B cell (primary cell): ENCODE measurements around the gene CACNA2D4. TPM values are rescaled to one million over a fixed set of nuclear protein-coding genes. Genes with fewer than 3 reads are reported as not detected.
A peak's percentile ranks its signal among the peaks of the same experiment; 100 is the strongest.

Experiments
- ATAC-seq: fragments of 200-7000 bp; cut with Tn5 transposase; one replicate; pipeline ENCODE4 v1.10.0; 2021; ENCODE audit warnings: low read depth, mild to moderate bottlenecking, moderate number of reproducible peaks, moderate library complexity
- CTCF ChIA-PET: fragments of 350-600 bp; sonication (Branson Sonifier 250); formaldehyde crosslinking; loops from one replicate; lab custom pipeline; 2021; ENCODE audit warnings: antibody characterized with exemption, inconsistent platforms; lab: Charles Lee
- POLR2A ChIA-PET: fragments of 350-600 bp; sonication (Branson Sonifier 250); formaldehyde crosslinking; loops from one replicate; lab custom pipeline; 2021; ENCODE audit warnings: antibody characterized with exemption; lab: Charles Lee
- DNase-seq: peaks from one replicate; pipeline ENCODE4 v3.0.0; 2013
- H2AFZ ChIP-seq: 2 replicates; pipeline ENCODE4 v1.6.1; 2012; ENCODE audit warnings: mild to moderate bottlenecking, low read depth, low read length; ENCODE audit not compliant: insufficient read depth, poor library complexity, severe bottlenecking
- H3K27ac ChIP-seq, 2 donors: 1 replicate in 1 of 2; 2 replicates in 1 of 2; pipeline ENCODE4 v1.5.1; 2012 to 2013; ENCODE audit warnings: low read length in 2 of 2, mild to moderate bottlenecking in 2 of 2, moderate library complexity in 1 of 2
- H3K27me3 ChIP-seq, 4 experiments: fragments of 200-600 bp in 1 of 4; sonication (generic) in 1 of 4; replicated peaks in 1 of 4; 1 replicate in 2 of 4; 2 replicates in 2 of 4; pipeline versions ENCODE4 v1.6.1 to v1.7.0; 2013 to 2016; ENCODE audit warnings: low read length in 3 of 4, mild to moderate bottlenecking in 2 of 4, mixed read lengths in 1 of 4, moderate library complexity in 1 of 4; ENCODE audit not compliant: insufficient read depth in 4 of 4, control insufficient read depth in 3 of 4; ENCODE audit errors: control extremely low read depth in 1 of 4
- H3K36me3 ChIP-seq, 2 experiments: replicated peaks in 1 of 2; 1 replicate in 1 of 2; 2 replicates in 1 of 2; pipeline versions ENCODE4 v1.6.1 to v1.7.1; 2013; ENCODE audit warnings: low read length in 1 of 2; ENCODE audit not compliant: insufficient read depth in 2 of 2, control insufficient read depth in 1 of 2; ENCODE audit errors: control extremely low read depth in 1 of 2, extremely low read depth in 1 of 2
- H3K4me1 ChIP-seq, 2 donors: fragments of 200-600 bp in 1 of 2; sonication (generic) in 1 of 2; 1 replicate in 1 of 2; 2 replicates in 1 of 2; pipeline versions ENCODE4 v1.5.1 to v1.6.1; 2013 to 2017; ENCODE audit warnings: low read length in 2 of 2; ENCODE audit not compliant: control insufficient read depth in 2 of 2, insufficient read depth in 2 of 2
- H3K4me2 ChIP-seq: replicated peaks from 2 replicates; pipeline ENCODE3; 2012; ENCODE audit warnings: mild to moderate bottlenecking, low read depth, low read length; ENCODE audit not compliant: poor library complexity, severe bottlenecking
- H3K4me3 ChIP-seq, 5 experiments: fragments of 200-600 bp in 1 of 5; sonication (generic) in 1 of 5; 1 replicate in 3 of 5; 2 replicates in 2 of 5; pipeline versions ENCODE4 v1.5.1 to v1.7.0; 2011 to 2016; ENCODE audit warnings: low read length in 4 of 5, mild to moderate bottlenecking in 4 of 5, low read depth in 2 of 5, control low read depth in 1 of 5, moderate library complexity in 1 of 5; ENCODE audit not compliant: insufficient read depth in 1 of 5; ENCODE audit errors: control extremely low read depth in 1 of 5, extremely low read depth in 1 of 5
- H3K79me2 ChIP-seq: fragments of 200-600 bp; sonication (generic); one replicate; pipeline ENCODE4 v1.6.0; 2016; ENCODE audit warnings: low read length; ENCODE audit not compliant: control insufficient read depth, insufficient read depth
- H3K9ac ChIP-seq: fragments of 200-600 bp; sonication (generic); 2 replicates; pipeline ENCODE4 v1.6.1; 2017; ENCODE audit warnings: mild to moderate bottlenecking, low read length, moderate library complexity
- H3K9me3 ChIP-seq, 3 donors: one replicate each; pipeline versions ENCODE4 v1.6.1 to v1.7.1; 2013; ENCODE audit warnings: low read length in 2 of 3; ENCODE audit not compliant: control insufficient read depth in 2 of 3, insufficient read depth in 1 of 3; ENCODE audit errors: control extremely low read depth in 1 of 3
- H4K20me1 ChIP-seq: 2 replicates; pipeline ENCODE4 v1.6.0; 2012; ENCODE audit warnings: mild to moderate bottlenecking, low read length; ENCODE audit not compliant: insufficient read depth, control insufficient read depth, poor library complexity, severe bottlenecking
- H3K27ac Mint-ChIP-seq: one replicate; pipeline ENCODE4 v1.8.0; 2021; ENCODE audit warnings: mixed read lengths
- H3K27me3 Mint-ChIP-seq: one replicate; pipeline ENCODE4 v1.8.0; 2021; ENCODE audit warnings: mixed read lengths
- H3K4me1 Mint-ChIP-seq: one replicate; pipeline ENCODE4 v1.8.0; 2021; ENCODE audit warnings: mixed read lengths
- H3K4me3 Mint-ChIP-seq: one replicate; pipeline ENCODE4 v1.8.0; 2021; ENCODE audit warnings: mixed read lengths
- H3K9me3 Mint-ChIP-seq: one replicate; pipeline ENCODE4 v1.8.0; 2022; ENCODE audit warnings: mixed read lengths; ENCODE audit not compliant: insufficient read depth
- CTCF ChIP-seq: fragments of 200-600 bp; IDR thresholded peaks from one replicate; pipeline ENCODE4 v1.8.0; 2022; ENCODE audit warnings: antibody characterized with exemption, mild to moderate bottlenecking
- EZH2 ChIP-seq: IDR thresholded peaks from 2 replicates; pipeline ENCODE4 v1.6.1; 2012; ENCODE audit warnings: borderline replicate concordance, low read depth, mild to moderate bottlenecking, moderate library complexity, low read length; ENCODE audit not compliant: insufficient read depth, poor library complexity, severe bottlenecking
- whole genome bisulfite sequencing: methylation state at CpG from one replicate; pipeline ENCODE4 v1.1.5; 2013; ENCODE audit warnings: missing lambda C conversion rate; ENCODE audit not compliant: insufficient coverage; 5-methylcytosine and 5-hydroxymethylcytosine counted together
- intact Hi-C: fragments of 100-400 bp; cut with micrococcal nuclease; formaldehyde crosslinking; loops from one replicate; pipeline ENCODE4 v1.10.0; 2022
- polyA plus RNA-seq: library from polyadenylated mRNA; depleted of rRNA; stranded (reverse); fragments of >200 nt; gene quantifications from 2 replicates; pipeline ENCODE4 v1.2.3, GENCODE V29; 2012
- total RNA-seq, 2 donors: library from RNA; stranded (reverse); fragments of 120-200 nt in 1 of 2; gene quantifications; 1 replicate in 1 of 2; 2 replicates in 1 of 2; pipeline versions ENCODE4 v1.2.3 to v1.2.4, GENCODE V29; 2013 to 2022

Gene CACNA2D4
- total and polyA plus RNA-seq, 2 donors (not counting 1 experiment from before 2014, with no cell fraction given) = 6.0 to 7.4 TPM

- Mint-ChIP-seq H3K4me1 (peaks cover 3% of the 10 kb centered on the region), H3K4me3 (peak overlapping the region; percentile 50), H3K27me3 (peaks cover 17% of the 10 kb centered on the region), H3K27ac (no peak overlapping the region), H3K9me3 (no peaks in the 10 kb centered on the region)
- H3K27me3 ChIP-seq = no peaks in the 10 kb centered on the region
- POLR2A ChIA-PET = no interaction called here
- H3K79me2 ChIP-seq = no peaks in the 10 kb centered on the region
- H3K36me3 ChIP-seq = no peaks in the 10 kb centered on the region
- TF ChIP-seq EZH2 (no peak), CTCF (no peak)
- peaks cover 0 to 3% (median 0%) of the 10 kb centered on the region in 3 donors for H3K9me3 ChIP-seq
- H3K9ac ChIP-seq = no peak overlapping the region
- peak overlapping the region; percentile 22 for H3K4me2 ChIP-seq
- H4K20me1 ChIP-seq = no peaks in the 10 kb centered on the region
- no peaks in the 10 kb centered on the region for H3K4me1 ChIP-seq
- no peak for ATAC-seq
- DNase-seq = no peak
- 69% methylated on average over 17 of the region's 17 CpGs for WGBS
- H3K27ac ChIP-seq = no peak overlapping the region
- peak overlapping the region in 1 of 5 experiments; percentile 14 for H3K4me3 ChIP-seq
- CTCF ChIA-PET = interaction anchor here (1.7 kb wide), 1 partner anchor 127 kb away, joined by 7 read pairs; no protein-coding TSS in a partner anchor
- intact Hi-C loops = no loop called here
- no peak overlapping the region for H2AFZ ChIP-seq
These were observed 105.7 kb downstream of the CACNA2D4 start for GRCh38 chr12:1812650-1813302.

GRCh38 chr12:1811948-1812291 lies 106.5 kb downstream of the CACNA2D4 start:
- POLR2A ChIA-PET = no interaction called here
- Mint-ChIP-seq H3K4me3 (no peak overlapping the region), H3K27ac (no peak overlapping the region), H3K4me1 (peaks cover 3% of the 10 kb centered on the region), H3K27me3 (peaks cover 17% of the 10 kb centered on the region), H3K9me3 (no peaks in the 10 kb centered on the region)
- CTCF ChIA-PET = interaction anchor here (1.4 to 1.7 kb wide), 2 partner anchors 128 to 137 kb away, joined by 3 to 7 read pairs; no protein-coding TSS in a partner anchor
- intact Hi-C loops = no loop called here
- DNase-seq (no peak), ATAC-seq (no peak)
- peaks cover 0 to 3% (median 0%) of the 10 kb centered on the region in 3 donors for H3K9me3 ChIP-seq
- no peaks in the 10 kb centered on the region for H3K27me3 ChIP-seq
- no peak overlapping the region for H2AFZ ChIP-seq
- H3K4me3 ChIP-seq = no peak overlapping the region
- no peaks in the 10 kb centered on the region for H3K79me2 ChIP-seq
- WGBS = 92% methylated on average over 5 of the region's 6 CpGs
- no peaks in the 10 kb centered on the region for H4K20me1 ChIP-seq
- no peak overlapping the region for H3K27ac ChIP-seq
- no peaks in the 10 kb centered on the region for H3K4me1 ChIP-seq
- H3K9ac ChIP-seq = no peak overlapping the region
- TF ChIP-seq CTCF = no peak
- no peak for TF ChIP-seq EZH2
- H3K4me2 ChIP-seq = no peak overlapping the region
- no peaks in the 10 kb centered on the region for H3K36me3 ChIP-seq
